NCI-H446 (cell line): ENCODE results near the gene GPR55.
"Not testable (repeated sequence)": the region's sequence is repeated elsewhere in the genome, so short reads cannot be mapped to it uniquely, and the experiment has no call there.

Experiments
- DNase-seq, 2 experiments: peaks; one replicate each; lab custom pipeline; 2025; lab: John Stamatoyannopoulos, UW

Gene GPR55

GRCh38 chr2:230950874-230951339 lies 25.9 kb upstream of the GPR55 start:
- no peak for DNase-seq

GRCh38 chr2:230949966-230950873 lies 25.2 kb upstream of the GPR55 start:
- DNase-seq = no peak

GRCh38 chr2:230947908-230948365 lies 22.9 kb upstream of the GPR55 start:
- no peak for DNase-seq

GRCh38 chr2:230947235-230947576 lies 22.2 kb upstream of the GPR55 start:
- DNase-seq = no peak

- no peak for DNase-seq
These were observed 21.6 kb upstream of the GPR55 start for GRCh38 chr2:230946429-230947234.

GRCh38 chr2:230944757-230945372 lies 19.8 kb upstream of the GPR55 start:
- DNase-seq = no peak

- no peak for DNase-seq
These were observed 19.1 kb upstream of the GPR55 start for GRCh38 chr2:230944123-230944653.

GRCh38 chr2:230942920-230943896 lies 18.2 kb upstream of the GPR55 start:
- DNase-seq = no peak

GRCh38 chr2:230942371-230942770 lies 17.3 kb upstream of the GPR55 start:
- no peak for DNase-seq

- no peak for DNase-seq
These were observed 16.4 kb upstream of the GPR55 start for GRCh38 chr2:230941202-230942180.

- DNase-seq = no peak
These were observed 15.4 kb upstream of the GPR55 start for GRCh38 chr2:230940471-230940815.

GRCh38 chr2:230939691-230940470 lies 14.8 kb upstream of the GPR55 start:
- DNase-seq = no peak

- no peak for DNase-seq
These were observed 14.1 kb upstream of the GPR55 start for GRCh38 chr2:230939066-230939591.

- no peak for DNase-seq
These were observed 13.5 kb upstream of the GPR55 start for GRCh38 chr2:230938516-230939065.

GRCh38 chr2:230938098-230938497 lies 13.1 kb upstream of the GPR55 start:
- no peak for DNase-seq

GRCh38 chr2:230937362-230937761 lies 12.3 kb upstream of the GPR55 start:
- DNase-seq = no peak

- not testable (repeated sequence) for DNase-seq
These were observed 11.2 kb upstream of the GPR55 start for GRCh38 chr2:230936243-230936642.

GRCh38 chr2:230935130-230935430 lies 10.0 kb upstream of the GPR55 start:
- DNase-seq = no peak
